ENCODE data around the gene ZNF654. TPM values are rescaled to one million over a fixed set of nuclear protein-coding genes. Genes with fewer than 3 reads are reported as not detected.

The ZNF654 gene
- total and polyA plus RNA-seq, 10 of the 15 experiments (the other 5 are each of a cell fraction or from before 2014, with no cell fraction given), result 2.7 to 14.2 (median 10.0) TPM

- 0 out of 2 replicates have a peak, but pooled peaks have one; percentile 0 for TF ChIP-seq NR2F1 (conservative IDR thresholded peaks at IDR 0.05)
- TF ChIP-seq, protein P1, sequence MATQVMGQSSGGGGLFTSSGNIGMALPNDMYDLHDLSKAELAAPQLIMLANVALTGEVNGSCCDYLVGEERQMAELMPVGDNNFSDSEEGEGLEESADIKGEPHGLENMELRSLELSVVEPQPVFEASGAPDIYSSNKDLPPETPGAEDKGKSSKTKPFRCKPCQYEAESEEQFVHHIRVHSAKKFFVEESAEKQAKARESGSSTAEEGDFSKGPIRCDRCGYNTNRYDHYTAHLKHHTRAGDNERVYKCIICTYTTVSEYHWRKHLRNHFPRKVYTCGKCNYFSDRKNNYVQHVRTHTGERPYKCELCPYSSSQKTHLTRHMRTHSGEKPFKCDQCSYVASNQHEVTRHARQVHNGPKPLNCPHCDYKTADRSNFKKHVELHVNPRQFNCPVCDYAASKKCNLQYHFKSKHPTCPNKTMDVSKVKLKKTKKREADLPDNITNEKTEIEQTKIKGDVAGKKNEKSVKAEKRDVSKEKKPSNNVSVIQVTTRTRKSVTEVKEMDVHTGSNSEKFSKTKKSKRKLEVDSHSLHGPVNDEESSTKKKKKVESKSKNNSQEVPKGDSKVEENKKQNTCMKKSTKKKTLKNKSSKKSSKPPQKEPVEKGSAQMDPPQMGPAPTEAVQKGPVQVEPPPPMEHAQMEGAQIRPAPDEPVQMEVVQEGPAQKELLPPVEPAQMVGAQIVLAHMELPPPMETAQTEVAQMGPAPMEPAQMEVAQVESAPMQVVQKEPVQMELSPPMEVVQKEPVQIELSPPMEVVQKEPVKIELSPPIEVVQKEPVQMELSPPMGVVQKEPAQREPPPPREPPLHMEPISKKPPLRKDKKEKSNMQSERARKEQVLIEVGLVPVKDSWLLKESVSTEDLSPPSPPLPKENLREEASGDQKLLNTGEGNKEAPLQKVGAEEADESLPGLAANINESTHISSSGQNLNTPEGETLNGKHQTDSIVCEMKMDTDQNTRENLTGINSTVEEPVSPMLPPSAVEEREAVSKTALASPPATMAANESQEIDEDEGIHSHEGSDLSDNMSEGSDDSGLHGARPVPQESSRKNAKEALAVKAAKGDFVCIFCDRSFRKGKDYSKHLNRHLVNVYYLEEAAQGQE (IDR thresholded peaks at IDR 0.05; ENCODE audit: low read depth, low read length), result no peak
Measured at GRCh38 chr3:88059380-88060170, 520 bp downstream of the ZNF654 start (continued).

GRCh38 chr3:88061746-88062145, 2.7 kb downstream of the ZNF654 start:
- ChIA-PET SMC1A (ENCODE audit: uncharacterized antibody, unreplicated experiment) (interaction anchor here (0.6 to 2.3 kb wide), 4 partner anchors 30 to 1769 kb away, joined by 3 to 6 read pairs (median 4); no protein-coding TSS in a partner anchor), RAD21 (ENCODE audit: unreplicated experiment) (no interaction called here), POLR2A (interaction anchor here (0.6 kb wide), 1 partner anchor 91 kb away, joined by 3 read pairs; no protein-coding TSS in a partner anchor), CTCF (interaction anchor here (3.5 kb wide), 1 partner anchor 51 kb away, joined by 19 read pairs; no protein-coding TSS in a partner anchor)
- H3K36me3 ChIP-seq (ENCODE audit: control insufficient read depth in 2 of 2, insufficient read depth in 2 of 2, low read length in 1 of 2), result 0 out of 4 replicates have a peak, but pooled peaks cover 0 to 4% of the 10 kb centered on the region in 2 experiments
- ATAC-seq (no peak), DNase-seq (ENCODE audit: low read depth, low spot score) (no peak), FAIRE-seq (no peak)
- H3K79me2 ChIP-seq (ENCODE audit: control insufficient read depth, insufficient read depth, low read length), result peaks cover 90% of the 10 kb centered on the region
- WGBS (ENCODE audit: insufficient coverage, insufficient replicate concordance, low lambda C conversion rate, missing lambda C conversion rate), result 52% methylated on average over 1 of the region's 1 CpG
- peak overlapping the region; percentile 80 for H3K4me2 ChIP-seq (ENCODE audit: control insufficient read depth, insufficient read depth)
- in situ Hi-C loops (cut with MboI), result no loop called here
- TF ChIP-seq BACH1 (IDR thresholded peaks at IDR 0.05; ENCODE audit: borderline replicate concordance) (no peak), MEF2A (IDR thresholded peaks at IDR 0.05; ENCODE audit: insufficient read depth, low read depth, low read length) (no peak), ELK1 (IDR thresholded peaks at IDR 0.05; ENCODE audit: low read depth, low read length) (no peak), WRNIP1 (IDR thresholded peaks at IDR 0.05; ENCODE audit: borderline replicate concordance, low read depth, low read length) (no peak)
- no peaks in the 10 kb centered on the region for H3K27me3 ChIP-seq (replicated peaks in 1 of 2; ENCODE audit: control insufficient read depth in 2 of 2, insufficient read depth in 2 of 2, low read length in 1 of 2)
- BruUV-seq (replicated peaks), result no TSS peak
- H3K27ac ChIP-seq (ENCODE audit: control insufficient read depth, insufficient read depth), result peak overlapping the region; percentile 29
- H3K9me3 ChIP-seq (replicated peaks; ENCODE audit: control insufficient read depth, insufficient read depth, low read length), result peaks cover 2% of the 10 kb centered on the region; the same call in 1 of the 3 replicates
- intact Hi-C loops (cut with micrococcal nuclease; ENCODE audit: unreplicated experiment), result no loop called here
- no peaks in the 10 kb centered on the region; the same call in 1 of the 2 replicates for H4K20me1 ChIP-seq (ENCODE audit: control insufficient read depth, insufficient read depth)
- H3K4me3 ChIP-seq, result peak overlapping the region; percentile 94
- H3K4me1 ChIP-seq (ENCODE audit: control insufficient read depth, insufficient read depth, low read length), result peaks cover 2% of the 10 kb centered on the region; the same call in 1 of the 2 replicates
- no peak overlapping the region for H2AFZ ChIP-seq (ENCODE audit: control insufficient read depth, low read depth, low read length)
- peak overlapping the region; percentile 37; the same call in 1 of the 2 replicates for H3K9ac ChIP-seq (ENCODE audit: control insufficient read depth, insufficient read depth, low read length)
